Testis (tissue), 2 donors: ENCODE data around the gene KIAA1755.

Experiments used
- POLR2A ChIP-seq: fragments of 450-650 bp; IDR thresholded peaks from one replicate; pipeline ENCODE4 v1.6.1; 2017; ENCODE audit warnings: antibody characterized with exemption, mild to moderate bottlenecking, moderate library complexity
- TF ChIP-seq, protein P1 (sequence below), 3 experiments: fragments of 450-650 bp in 2 of 3; fragments of 200-600 bp in 1 of 3; sonication (generic) in 1 of 3; IDR thresholded peaks; one replicate each; pipeline ENCODE4 v1.5.1; 2016 to 2019; ENCODE audit warnings: antibody characterized with exemption in 3 of 3, mild to moderate bottlenecking in 2 of 3, moderate library complexity in 1 of 3

DNA sequence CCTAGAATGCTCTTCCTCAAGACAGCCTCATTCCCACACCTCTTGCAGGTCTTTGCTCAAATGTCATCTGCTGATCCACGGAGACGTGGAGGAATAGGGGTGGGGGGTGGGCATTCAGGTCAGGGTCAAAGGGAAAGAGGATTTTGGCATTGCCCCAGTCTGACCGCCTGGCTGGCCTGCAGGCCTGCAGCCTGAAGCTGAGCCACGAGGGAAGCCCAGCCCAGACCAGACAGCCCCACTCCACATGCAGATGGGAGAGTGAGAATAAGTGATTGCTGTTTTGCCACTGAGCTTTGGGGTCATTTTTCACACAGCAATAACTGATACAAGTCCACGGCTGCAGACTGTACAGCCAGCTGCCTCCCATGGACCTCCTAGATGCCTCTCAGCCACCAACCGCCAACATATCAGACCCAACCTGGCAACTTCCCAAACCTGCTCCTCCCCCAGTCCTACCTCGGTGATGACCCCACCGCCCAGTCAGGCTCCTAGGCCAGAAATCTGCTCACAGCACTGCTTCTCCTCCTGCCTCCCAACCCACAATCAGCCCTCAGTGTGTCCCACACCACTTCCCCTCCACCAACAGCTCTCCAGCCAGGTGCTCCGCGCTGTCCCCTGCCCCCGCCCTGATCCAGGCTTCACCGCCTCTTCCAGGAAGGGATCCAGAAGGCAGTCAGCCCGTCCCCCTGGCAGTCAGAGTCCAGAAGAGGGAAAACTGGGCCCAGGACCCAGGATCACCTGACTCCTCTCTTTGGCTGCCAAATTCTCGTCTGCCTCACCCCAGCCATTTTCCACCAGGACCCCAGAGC is 14.0 kb downstream of the KIAA1755 start:
- no peak for TF ChIP-seq POLR2A
- TF ChIP-seq, protein P1, sequence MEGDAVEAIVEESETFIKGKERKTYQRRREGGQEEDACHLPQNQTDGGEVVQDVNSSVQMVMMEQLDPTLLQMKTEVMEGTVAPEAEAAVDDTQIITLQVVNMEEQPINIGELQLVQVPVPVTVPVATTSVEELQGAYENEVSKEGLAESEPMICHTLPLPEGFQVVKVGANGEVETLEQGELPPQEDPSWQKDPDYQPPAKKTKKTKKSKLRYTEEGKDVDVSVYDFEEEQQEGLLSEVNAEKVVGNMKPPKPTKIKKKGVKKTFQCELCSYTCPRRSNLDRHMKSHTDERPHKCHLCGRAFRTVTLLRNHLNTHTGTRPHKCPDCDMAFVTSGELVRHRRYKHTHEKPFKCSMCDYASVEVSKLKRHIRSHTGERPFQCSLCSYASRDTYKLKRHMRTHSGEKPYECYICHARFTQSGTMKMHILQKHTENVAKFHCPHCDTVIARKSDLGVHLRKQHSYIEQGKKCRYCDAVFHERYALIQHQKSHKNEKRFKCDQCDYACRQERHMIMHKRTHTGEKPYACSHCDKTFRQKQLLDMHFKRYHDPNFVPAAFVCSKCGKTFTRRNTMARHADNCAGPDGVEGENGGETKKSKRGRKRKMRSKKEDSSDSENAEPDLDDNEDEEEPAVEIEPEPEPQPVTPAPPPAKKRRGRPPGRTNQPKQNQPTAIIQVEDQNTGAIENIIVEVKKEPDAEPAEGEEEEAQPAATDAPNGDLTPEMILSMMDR (IDR thresholded peaks at IDR 0.05) = no peak
